HCT116 (cell line): ENCODE data around the gene HSPA4.

Experiments
- CTCF ChIP-seq, 3 experiments: fragments of 200-600 bp in 1 of 3; sonication (generic) in 1 of 3; IDR thresholded peaks in 2 of 3; conservative IDR thresholded peaks in 1 of 3; 2 replicates each; pipeline ENCODE4 v1.5.1; 2012 to 2017; ENCODE audit warnings: low read depth in 2 of 3, low read length in 2 of 3, antibody characterized with exemption in 1 of 3, borderline replicate concordance in 1 of 3, control low read depth in 1 of 3, mild to moderate bottlenecking in 1 of 3, mixed read lengths in 1 of 3, mixed run types in 1 of 3, moderate library complexity in 1 of 3; ENCODE audit not compliant: insufficient read depth in 1 of 3
- POLR2AphosphoS5 ChIP-seq: IDR thresholded peaks from 2 replicates; pipeline ENCODE4 v1.6.1; 2011; ENCODE audit warnings: mild to moderate bottlenecking, low read depth, low read length, moderate library complexity

GRCh38 chr5:133141746-133142145 is 89.9 kb downstream of the HSPA4 start:
- TF ChIP-seq POLR2AphosphoS5 (no peak), CTCF (IDR thresholded peaks at IDR 0.05 in 2 of 3, conservative IDR thresholded peaks at IDR 0.05 in 1 of 3; ENCODE audit: borderline replicate concordance in 1 of 3, insufficient read depth in 1 of 3, low read depth in 2 of 3, low read length in 2 of 3) (no peak)
